22Rv1 (cell line): ENCODE results near the gene HOMER3.
A peak's percentile ranks its signal among the peaks of the same experiment; 100 is the strongest.
"Not testable (repeated sequence)": the region's sequence is repeated elsewhere in the genome, so short reads cannot be mapped to it uniquely, and the experiment has no call there.

ENCODE experiments used
- H3K27ac ChIP-seq: fragments of 450-650 bp; 2 replicates; pipeline ENCODE4 v1.5.1; 2017
- CTCF ChIP-seq: fragments of 450-650 bp; IDR thresholded peaks from 2 replicates; pipeline ENCODE4 v1.5.1; 2017; ENCODE audit warnings: mild to moderate bottlenecking
- ZFX ChIP-seq: fragments of 450-650 bp; IDR thresholded peaks from 2 replicates; pipeline ENCODE4 v1.6.1; 2017; ENCODE audit warnings: antibody characterized with exemption, borderline replicate concordance

The HOMER3 gene

GRCh38 chr19:18920400-18920799, 20.6 kb downstream of the HOMER3 start:
- peak overlapping the region; percentile 85 for H3K27ac ChIP-seq
- no peak for TF ChIP-seq ZFX
- TF ChIP-seq CTCF: no peak

- peak overlapping the region; percentile 85 for H3K27ac ChIP-seq
- TF ChIP-seq CTCF (no peak), ZFX (no peak)
These were observed 21.2 kb downstream of the HOMER3 start for GRCh38 chr19:18919900-18920214.

GRCh38 chr19:18919086-18919899, 21.7 kb downstream of the HOMER3 start, which contains the start of the genes COPE and DDX49:
TSS of gene COPE (minus strand) at chr19:18919387. CDS start at chr19:18919348, 39 bp downstream.
TSS of gene DDX49 (plus strand) at chr19:18919715. CDS start at chr19:18919742, 27 bp downstream.
- TF ChIP-seq CTCF (no peak), ZFX (no peak)
- peak within 1 kb of the TSS; percentile 85 for H3K27ac ChIP-seq

GRCh38 chr19:18917593-18917992, 23.4 kb downstream of the HOMER3 start:
- not testable (repeated sequence) for H3K27ac ChIP-seq

- no peak overlapping the region for H3K27ac ChIP-seq
- TF ChIP-seq ZFX (no peak), CTCF (peak; percentile 54)
These were observed 25.4 kb downstream of the HOMER3 start for GRCh38 chr19:18915639-18916038.

GRCh38 chr19:18913466-18913865, 27.6 kb downstream of the HOMER3 start:
- H3K27ac ChIP-seq: no peak overlapping the region

GRCh38 chr19:18912933-18913332, 28.1 kb downstream of the HOMER3 start:
- no peak overlapping the region for H3K27ac ChIP-seq
- TF ChIP-seq CTCF: no peak
- no peak for TF ChIP-seq ZFX

More at GRCh38 chr19:18913466-18913865, 27.6 kb downstream of the HOMER3 start:
- no peak for TF ChIP-seq ZFX
- no peak for TF ChIP-seq CTCF
